ENCODE results near the gene CUX1. TPM values are rescaled to one million over a fixed set of nuclear protein-coding genes. Genes with fewer than 3 reads are reported as not detected.

CUX1 gene
- polyA plus RNA-seq, 4 donors: 29.2 to 77.5 (median 32.3) TPM

DNA sequence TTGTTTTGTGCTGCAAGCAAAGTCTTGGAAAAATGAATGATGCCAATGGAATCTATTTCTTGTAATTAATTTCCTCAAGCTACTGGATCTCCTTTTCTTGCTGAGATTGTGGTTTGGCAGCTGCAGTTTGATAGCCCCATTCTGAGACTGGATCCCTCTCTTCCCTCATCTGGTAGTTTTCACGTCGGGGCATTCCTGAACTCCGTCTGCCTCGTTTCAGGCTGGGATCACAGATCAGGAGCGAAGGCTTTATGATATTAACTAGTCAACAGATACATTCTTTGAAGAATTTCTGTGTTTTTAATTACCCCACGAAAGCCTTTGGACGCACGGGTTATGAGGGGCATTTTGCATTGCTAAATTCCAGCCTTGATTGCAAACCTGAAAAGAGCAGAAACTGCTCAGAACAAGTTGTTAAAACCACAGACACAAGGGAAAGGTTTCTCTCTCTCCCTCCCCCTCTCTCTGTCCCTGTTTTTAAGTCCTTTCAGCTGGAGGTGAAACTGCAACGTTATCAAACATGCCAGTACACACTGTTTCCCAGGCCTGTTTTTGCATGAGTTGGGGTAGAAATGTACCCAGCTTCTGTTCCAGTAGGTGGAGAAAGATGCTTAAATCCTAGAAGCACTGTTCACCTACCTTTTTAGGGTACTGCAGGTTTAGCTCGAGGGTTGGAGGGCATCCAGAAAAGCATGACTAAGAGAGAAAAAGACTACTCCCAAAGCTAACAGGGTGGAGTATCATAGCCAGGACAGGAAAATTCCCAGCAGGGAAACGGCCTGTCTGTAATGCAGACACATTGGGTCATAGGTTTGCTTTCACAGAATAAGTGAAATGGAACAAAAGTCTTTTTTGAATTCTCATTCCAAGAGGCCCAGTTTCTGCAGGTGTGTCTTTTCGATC is 124.3 kb downstream of the CUX1 start:
- Histone ChIP-seq H3K36me3 (ENCODE audit: control insufficient read depth in 3 of 3, insufficient read depth in 2 of 3, low read depth in 1 of 3, low read length in 3 of 3) (peaks cover 0 to 43% (median 0%) of the 10 kb centered on the region in 3 donors), H3K4me1 (ENCODE audit: control insufficient read depth in 3 of 3, insufficient read depth in 2 of 3, low read depth in 1 of 3, low read length in 2 of 3) (peaks cover 0 to 15% (median 10%) of the 10 kb centered on the region in 3 donors), H3K27ac (ENCODE audit: low read depth in 1 of 3, low read length in 2 of 3) (no peak overlapping the region), H3K27me3 (ENCODE audit: control insufficient read depth in 3 of 3, insufficient read depth in 3 of 3, low read length in 3 of 3) (no peaks in the 10 kb centered on the region), H3K9me3 (ENCODE audit: control insufficient read depth in 2 of 2, insufficient read depth in 1 of 2, low read depth in 1 of 2, low read length in 1 of 2) (peaks cover 0 to 4% of the 10 kb centered on the region in 2 donors), H3K4me3 (ENCODE audit: low read depth in 1 of 3, low read length in 3 of 3) (no peak overlapping the region)
- WGBS, 3 donors: 65 to 67% (median 65%) methylated on average over 12 of the region's 12 CpGs
- DNase-seq (peak in 1 of 2 donors; percentile 57), FAIRE-seq (no peak)

DNA sequence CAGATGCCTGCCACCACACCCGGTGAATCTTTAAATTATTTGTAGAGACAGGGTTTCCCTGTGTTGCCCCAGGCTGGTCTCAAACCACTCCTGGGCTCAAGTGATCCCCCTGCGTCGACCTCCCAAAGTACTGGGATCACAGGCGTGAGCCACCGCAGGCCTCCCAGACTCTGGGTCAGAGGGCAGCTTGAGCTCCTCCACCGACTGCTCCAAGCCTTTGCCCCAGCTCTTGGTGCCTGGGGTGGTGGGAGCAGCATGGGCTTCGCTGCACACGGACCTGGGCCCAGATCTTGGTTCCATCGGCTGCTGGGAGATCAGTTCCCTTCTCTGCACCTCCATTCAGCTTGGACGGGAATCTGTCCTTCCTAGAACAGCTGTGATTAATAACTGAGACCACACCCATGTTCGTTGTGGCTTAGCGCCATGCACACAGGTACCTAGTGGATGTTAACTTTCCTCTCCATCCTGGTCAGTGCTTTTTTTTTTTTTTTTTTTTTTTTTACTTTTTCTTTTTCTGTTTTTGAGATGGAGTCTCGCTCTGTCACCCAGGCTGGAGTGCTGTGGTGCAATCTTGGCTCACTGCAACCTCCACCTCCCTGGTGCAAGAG is 125.3 kb downstream of the CUX1 start:
- Histone ChIP-seq H3K36me3 (ENCODE audit: control insufficient read depth in 3 of 3, insufficient read depth in 2 of 3, low read depth in 1 of 3, low read length in 3 of 3) (peaks cover 0 to 47% (median 0%) of the 10 kb centered on the region in 3 donors), H3K4me3 (ENCODE audit: low read depth in 1 of 3, low read length in 3 of 3) (no peak overlapping the region), H3K27me3 (ENCODE audit: control insufficient read depth in 3 of 3, insufficient read depth in 3 of 3, low read length in 3 of 3) (no peaks in the 10 kb centered on the region), H3K9me3 (ENCODE audit: control insufficient read depth in 2 of 2, insufficient read depth in 1 of 2, low read depth in 1 of 2, low read length in 1 of 2) (peaks cover 0 to 4% of the 10 kb centered on the region in 2 donors), H3K4me1 (ENCODE audit: control insufficient read depth in 3 of 3, insufficient read depth in 2 of 3, low read depth in 1 of 3, low read length in 2 of 3) (peaks cover 0 to 10% (median 8%) of the 10 kb centered on the region in 3 donors), H3K27ac (ENCODE audit: low read depth in 1 of 3, low read length in 2 of 3) (peak overlapping the region in 1 of 3 donors; percentile 17)
- 54 to 80% (median 67%) methylated on average over 13 of the region's 13 CpGs for WGBS, 3 donors
- peak in 1 of 2 donors; percentile 63 for DNase-seq
- no peak for FAIRE-seq

DNA sequence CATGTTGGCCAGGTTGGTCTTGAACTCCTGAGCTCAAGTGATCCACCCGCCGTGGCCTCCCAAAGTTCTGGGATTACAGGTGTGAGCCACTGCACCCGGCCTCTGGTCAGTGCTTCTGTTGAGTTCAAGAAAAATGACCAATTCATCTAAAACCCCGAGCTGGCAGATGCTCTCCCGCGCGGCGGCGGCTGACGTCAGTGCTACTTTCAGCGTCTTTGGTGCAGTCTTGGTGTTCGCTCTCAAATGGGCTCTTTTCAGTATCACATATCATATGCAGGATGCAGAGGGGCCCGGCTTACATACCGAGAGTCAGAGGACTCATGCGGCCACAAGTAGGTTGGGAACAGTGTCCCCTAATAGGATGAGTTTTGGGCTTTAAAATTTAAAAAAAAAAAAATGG is 125.9 kb downstream of the CUX1 start:
- Histone ChIP-seq H3K27me3 (ENCODE audit: control insufficient read depth in 3 of 3, insufficient read depth in 3 of 3, low read length in 3 of 3) (no peaks in the 10 kb centered on the region), H3K4me3 (ENCODE audit: low read depth in 1 of 3, low read length in 3 of 3) (no peak overlapping the region), H3K36me3 (ENCODE audit: control insufficient read depth in 3 of 3, insufficient read depth in 2 of 3, low read depth in 1 of 3, low read length in 3 of 3) (peaks cover 0 to 44% (median 0%) of the 10 kb centered on the region in 3 donors), H3K4me1 (ENCODE audit: control insufficient read depth in 3 of 3, insufficient read depth in 2 of 3, low read depth in 1 of 3, low read length in 2 of 3) (peaks cover 0 to 11% (median 10%) of the 10 kb centered on the region in 3 donors), H3K27ac (ENCODE audit: low read depth in 1 of 3, low read length in 2 of 3) (no peak overlapping the region), H3K9me3 (ENCODE audit: control insufficient read depth in 2 of 2, insufficient read depth in 1 of 2, low read depth in 1 of 2, low read length in 1 of 2) (peaks cover 0 to 4% of the 10 kb centered on the region in 2 donors)
- WGBS, 3 donors: 91 to 96% (median 91%) methylated on average over 15 of the region's 15 CpGs
- DNase-seq: no peak
- no peak for FAIRE-seq

DNA sequence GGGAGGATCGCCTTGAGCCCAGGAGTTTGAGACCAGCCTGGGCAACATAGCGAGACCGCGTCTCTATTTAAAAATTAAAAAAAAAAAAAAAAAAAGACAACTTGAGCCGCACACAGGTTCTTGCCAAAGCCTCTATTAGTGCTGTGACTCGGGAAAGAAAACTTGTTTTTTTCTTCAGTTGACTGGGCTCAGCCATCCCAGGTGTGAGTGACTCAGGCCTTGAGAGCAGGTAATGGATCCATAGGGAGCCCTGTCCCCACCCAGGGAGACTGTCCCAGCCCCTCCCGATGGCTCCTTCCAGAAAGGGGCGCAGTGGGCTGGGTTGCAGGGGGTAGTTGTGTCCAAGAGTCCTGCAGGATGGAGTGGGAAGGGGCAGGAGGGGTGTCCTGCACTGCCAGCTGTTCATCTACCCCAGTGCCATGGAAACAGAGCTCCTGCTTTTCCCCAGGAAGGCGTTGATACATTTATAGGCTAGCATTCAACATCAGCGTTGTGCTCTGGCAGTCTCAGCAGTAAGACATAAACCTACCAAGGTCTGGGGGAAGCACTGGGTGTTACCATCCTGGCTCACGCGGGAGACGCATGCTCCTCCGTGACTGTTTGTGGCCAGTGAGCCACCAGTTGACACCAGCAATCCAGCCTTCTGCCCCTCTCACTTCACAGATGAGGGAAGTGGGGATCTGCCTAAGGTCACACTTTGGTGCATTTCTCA is 126.6 kb downstream of the CUX1 start:
- H3K9me3 ChIP-seq (ENCODE audit: control insufficient read depth in 2 of 2, insufficient read depth in 1 of 2, low read depth in 1 of 2, low read length in 1 of 2): peaks cover 0 to 3% of the 10 kb centered on the region in 2 donors
- no peaks in the 10 kb centered on the region for H3K27me3 ChIP-seq (ENCODE audit: control insufficient read depth in 3 of 3, insufficient read depth in 3 of 3, low read length in 3 of 3)
- no peak overlapping the region for H3K27ac ChIP-seq (ENCODE audit: low read depth in 1 of 3, low read length in 2 of 3)
- WGBS, 3 donors: 92 to 98% (median 95%) methylated on average over 14 of the region's 14 CpGs
- no peak for FAIRE-seq
- no peak overlapping the region for H3K4me3 ChIP-seq (ENCODE audit: low read depth in 1 of 3, low read length in 3 of 3)
- no peak for DNase-seq
- H3K4me1 ChIP-seq (ENCODE audit: control insufficient read depth in 3 of 3, insufficient read depth in 2 of 3, low read depth in 1 of 3, low read length in 2 of 3): peaks cover 0 to 11% (median 10%) of the 10 kb centered on the region in 3 donors
- H3K36me3 ChIP-seq (ENCODE audit: control insufficient read depth in 3 of 3, insufficient read depth in 2 of 3, low read depth in 1 of 3, low read length in 3 of 3): peaks cover 0 to 45% (median 0%) of the 10 kb centered on the region in 3 donors

DNA sequence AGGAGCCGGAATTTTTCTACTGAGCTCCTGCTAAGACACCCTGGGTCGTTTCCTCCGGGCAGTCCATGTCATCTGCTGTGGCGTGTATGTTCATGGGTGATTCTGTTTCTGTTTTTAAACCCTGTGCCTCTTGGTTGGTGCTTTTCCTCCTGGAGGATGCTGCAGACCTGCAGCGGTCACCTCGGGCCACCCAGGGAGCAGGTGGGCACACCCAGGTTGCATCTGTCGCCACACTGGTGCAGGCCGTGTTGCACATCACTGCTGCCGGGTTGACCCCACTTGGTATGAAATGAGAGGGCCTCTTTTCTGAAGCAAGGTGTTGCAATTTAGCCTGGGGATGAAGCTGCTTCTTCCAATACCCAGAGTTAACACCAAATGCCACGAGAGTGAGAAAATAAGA is 127.2 kb downstream of the CUX1 start:
- H3K4me1 ChIP-seq (ENCODE audit: control insufficient read depth in 3 of 3, insufficient read depth in 2 of 3, low read depth in 1 of 3, low read length in 2 of 3): peaks cover 0 to 11% (median 10%) of the 10 kb centered on the region in 3 donors
- H3K27me3 ChIP-seq (ENCODE audit: control insufficient read depth in 3 of 3, insufficient read depth in 3 of 3, low read length in 3 of 3): no peaks in the 10 kb centered on the region
- 94 to 97% (median 94%) methylated on average over 10 of the region's 10 CpGs for WGBS, 3 donors
- DNase-seq: no peak
- H3K9me3 ChIP-seq (ENCODE audit: control insufficient read depth in 2 of 2, insufficient read depth in 1 of 2, low read depth in 1 of 2, low read length in 1 of 2): no peaks in the 10 kb centered on the region
- FAIRE-seq: no peak
- peaks cover 0 to 46% (median 0%) of the 10 kb centered on the region in 3 donors for H3K36me3 ChIP-seq (ENCODE audit: control insufficient read depth in 3 of 3, insufficient read depth in 2 of 3, low read depth in 1 of 3, low read length in 3 of 3)
- no peak overlapping the region for H3K4me3 ChIP-seq (ENCODE audit: low read depth in 1 of 3, low read length in 3 of 3)
- no peak overlapping the region for H3K27ac ChIP-seq (ENCODE audit: low read depth in 1 of 3, low read length in 2 of 3)

DNA sequence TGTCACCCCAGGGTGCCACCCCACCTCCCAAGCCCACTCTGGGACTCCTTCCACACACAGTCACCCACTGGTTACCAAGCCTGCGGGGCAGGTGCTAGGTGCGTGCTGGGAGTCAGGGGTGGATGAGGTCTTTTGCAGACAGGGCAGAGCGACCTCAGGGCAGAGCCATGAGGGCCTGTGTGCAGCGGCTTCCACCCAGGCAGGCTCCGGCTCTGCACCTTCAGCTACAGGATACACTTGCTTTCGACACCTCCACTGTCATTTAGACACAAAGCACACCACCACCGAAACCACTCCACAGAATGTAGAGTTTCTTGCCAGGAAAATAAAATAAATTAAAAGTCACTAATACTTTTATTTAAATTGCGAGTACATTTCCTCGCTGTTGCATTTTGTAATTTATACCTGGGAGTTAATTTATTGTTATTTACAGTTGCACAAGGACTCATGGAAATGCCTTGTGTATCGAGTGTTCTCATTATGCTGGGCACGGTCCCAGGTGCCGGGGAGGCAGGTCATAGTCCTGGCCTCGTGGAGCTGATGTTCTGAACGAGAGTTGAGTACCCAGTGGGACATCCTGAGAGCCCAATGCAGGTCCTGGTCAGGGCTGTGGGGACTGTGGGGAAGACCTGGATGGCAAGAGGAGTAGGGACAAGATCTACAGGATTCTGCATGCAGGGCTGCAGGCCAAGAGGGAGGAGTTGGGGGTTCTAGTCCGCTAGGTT is 127.8 kb downstream of the CUX1 start:
- no peak for DNase-seq
- no peak overlapping the region for H3K27ac ChIP-seq (ENCODE audit: low read depth in 1 of 3, low read length in 2 of 3)
- 89 to 93% (median 90%) methylated on average over 15 of the region's 15 CpGs for WGBS, 3 donors
- FAIRE-seq: no peak
- H3K27me3 ChIP-seq (ENCODE audit: control insufficient read depth in 3 of 3, insufficient read depth in 3 of 3, low read length in 3 of 3): no peaks in the 10 kb centered on the region
- peaks cover 0 to 11% (median 10%) of the 10 kb centered on the region in 3 donors for H3K4me1 ChIP-seq (ENCODE audit: control insufficient read depth in 3 of 3, insufficient read depth in 2 of 3, low read depth in 1 of 3, low read length in 2 of 3)
- peaks cover 0 to 49% (median 0%) of the 10 kb centered on the region in 3 donors for H3K36me3 ChIP-seq (ENCODE audit: control insufficient read depth in 3 of 3, insufficient read depth in 2 of 3, low read depth in 1 of 3, low read length in 3 of 3)
- no peak overlapping the region for H3K4me3 ChIP-seq (ENCODE audit: low read depth in 1 of 3, low read length in 3 of 3)
- H3K9me3 ChIP-seq (ENCODE audit: control insufficient read depth in 2 of 2, insufficient read depth in 1 of 2, low read depth in 1 of 2, low read length in 1 of 2): no peaks in the 10 kb centered on the region

DNA sequence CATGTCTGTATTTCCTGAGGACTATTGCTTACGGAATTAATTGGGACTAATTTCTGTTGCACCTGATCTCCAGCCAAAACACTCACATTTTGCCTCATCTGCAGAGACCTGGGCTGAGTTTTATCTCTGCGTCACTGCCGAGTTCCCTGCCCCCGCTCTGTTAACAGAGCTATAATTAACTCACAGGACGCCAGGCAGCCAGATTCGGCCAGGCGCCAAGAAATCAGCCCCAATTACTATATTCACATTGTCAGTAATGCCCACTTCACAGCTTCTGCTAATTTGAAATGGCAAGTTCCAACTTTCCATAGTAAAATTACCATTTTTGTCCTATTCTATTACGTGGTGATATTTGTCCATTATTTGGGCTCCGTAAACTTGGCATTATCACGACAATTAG is 130.5 kb downstream of the CUX1 start:
- H3K27ac ChIP-seq (ENCODE audit: low read depth in 1 of 3, low read length in 2 of 3): no peak overlapping the region
- H3K4me1 ChIP-seq (ENCODE audit: control insufficient read depth in 3 of 3, insufficient read depth in 2 of 3, low read depth in 1 of 3, low read length in 2 of 3): peaks cover under 1 to 15% (median under 1%) of the 10 kb centered on the region in 3 donors
- no peaks in the 10 kb centered on the region for H3K9me3 ChIP-seq (ENCODE audit: control insufficient read depth in 2 of 2, insufficient read depth in 1 of 2, low read depth in 1 of 2, low read length in 1 of 2)
- FAIRE-seq: no peak
- WGBS, 3 donors: 39 to 57% (median 56%) methylated on average over 10 of the region's 10 CpGs
- peak in 1 of 2 donors; percentile 22 for DNase-seq
- no peaks in the 10 kb centered on the region for H3K27me3 ChIP-seq (ENCODE audit: control insufficient read depth in 3 of 3, insufficient read depth in 3 of 3, low read length in 3 of 3)
- peaks cover 0 to 52% (median 0%) of the 10 kb centered on the region in 3 donors for H3K36me3 ChIP-seq (ENCODE audit: control insufficient read depth in 3 of 3, insufficient read depth in 2 of 3, low read depth in 1 of 3, low read length in 3 of 3)
- no peak overlapping the region for H3K4me3 ChIP-seq (ENCODE audit: low read depth in 1 of 3, low read length in 3 of 3)

All from small intestine (tissue), 7 donors.